ENCODE data around the gene UNC5A. TPM values are rescaled to one million over a fixed set of nuclear protein-coding genes. Genes with fewer than 3 reads are reported as not detected.
A peak's percentile ranks its signal among the peaks of the same experiment; 100 is the strongest.

Gene UNC5A
- total and polyA plus RNA-seq, 2 of the 8 experiments (the other 6 are each of a cell fraction or from before 2014, with no cell fraction given) = 4.0 to 7.6 TPM

DNA sequence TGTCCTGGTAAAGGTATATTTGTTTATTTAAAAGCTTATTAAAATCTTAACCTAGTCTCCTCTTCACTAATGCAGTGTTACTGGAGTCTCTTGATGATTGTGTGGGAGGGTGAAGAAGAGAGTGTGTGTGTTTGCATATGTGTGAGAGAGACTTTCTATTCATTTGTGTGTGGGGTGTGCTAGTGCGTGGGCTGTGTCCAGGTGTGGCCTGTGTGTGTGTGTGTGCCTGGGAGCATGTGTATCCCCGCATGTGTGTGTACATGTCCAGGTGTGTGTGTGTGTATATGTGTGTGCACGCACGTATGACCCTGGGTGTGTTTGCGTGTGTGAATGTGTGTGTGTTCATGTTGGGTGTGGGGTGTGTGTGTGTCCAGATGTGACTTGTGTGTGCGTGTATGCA lies 10.3 kb upstream of the UNC5A start:
- CTCF ChIA-PET (ENCODE audit: partially characterized antibody) = interaction anchor here (1.0 kb wide), 2 partner anchors 14 to 218 kb away, joined by 3 read pairs; no protein-coding TSS in a partner anchor

More for the DNA sequence above, 10.3 kb upstream of the UNC5A start:
- H4K5ac ChIP-seq (ENCODE audit: insufficient read length, low read depth, low read length) = no peak overlapping the region
- 0 out of 2 replicates have a peak overlapping the region, but pooled peaks have one; percentile 54 for H2AK5ac ChIP-seq (ENCODE audit: low read depth, low read length)
- no peak overlapping the region for H3K4me3 ChIP-seq (ENCODE audit: extremely low read depth in 1 of 4, insufficient read depth in 2 of 4, low read depth in 3 of 4, low read length in 4 of 4)
- POLR2A ChIA-PET (ENCODE audit: partially characterized antibody) = interaction anchor here (0.7 kb wide), 1 partner anchor 13 kb away, joined by 3 read pairs; no protein-coding TSS in a partner anchor
- no peaks in the 10 kb centered on the region for H3K9me3 ChIP-seq (ENCODE audit: insufficient read depth in 2 of 2, low read depth in 1 of 2, low read length in 1 of 2)
- no peak overlapping the region for H4K8ac ChIP-seq (ENCODE audit: extremely low read depth, insufficient read depth, low read length)
- no peak overlapping the region; the same call in 1 of the 2 replicates for H2BK15ac ChIP-seq (ENCODE audit: low read length)
- peaks cover 7% of the 10 kb centered on the region for H3K23me2 ChIP-seq (ENCODE audit: low read depth, low read length)
- H2BK5ac ChIP-seq (ENCODE audit: low read depth, low read length) = no peak overlapping the region; the same call in 1 of the 2 replicates
- 84% methylated on average over 6 of the region's 6 CpGs; no CpG with 5 or more reads in 1 of the 2 experiments for WGBS, 2 experiments (ENCODE audit: extremely low coverage in 1 of 2, insufficient coverage in 1 of 2, insufficient read length in 1 of 2, insufficient replicate concordance in 2 of 2, low coverage in 1 of 2, low lambda C conversion rate in 2 of 2, missing lambda C conversion rate in 1 of 2)
- no peak overlapping the region for H3K18ac ChIP-seq (ENCODE audit: extremely low read depth, low read length)
- peak overlapping the region; percentile 14; the same call in 1 of the 2 replicates for H2BK12ac ChIP-seq (ENCODE audit: low read depth, low read length)
- peak overlapping the region; percentile 22 for H2BK120ac ChIP-seq (replicated peaks; ENCODE audit: low read depth, low read length)
- H2BK20ac ChIP-seq (ENCODE audit: low read length) = no peak overlapping the region
- peaks cover 0 to 12% of the 10 kb centered on the region in 2 experiments for H4K20me1 ChIP-seq (replicated peaks in 1 of 2; ENCODE audit: control insufficient read depth in 1 of 2, insufficient read depth in 2 of 2, low read length in 2 of 2)
- peak overlapping the region; percentile 27 for H4K91ac ChIP-seq (replicated peaks; ENCODE audit: insufficient read length, low read length)
- no peak overlapping the region for H3K14ac ChIP-seq (ENCODE audit: insufficient read length)
- H3K23ac ChIP-seq (ENCODE audit: insufficient read length) = no peak overlapping the region
- no peaks in the 10 kb centered on the region for H3K79me2 ChIP-seq (ENCODE audit: control insufficient read depth in 1 of 2, insufficient read depth in 2 of 2, low read length in 2 of 2)
- no peaks in the 10 kb centered on the region for H3K36me3 ChIP-seq (ENCODE audit: control insufficient read depth in 2 of 4, insufficient read depth in 4 of 4, low read length in 3 of 4)
- no peak for FAIRE-seq
- no peak overlapping the region for H2AFZ ChIP-seq (ENCODE audit: low read length)
- H3K56ac ChIP-seq (replicated peaks; ENCODE audit: insufficient read length, low read depth, low read length) = peak overlapping the region; percentile 59
- peak overlapping the region; percentile 85 for H3K4ac ChIP-seq (replicated peaks; ENCODE audit: insufficient read length, low read depth, low read length)
- peaks cover 0 to 2% (median 0%) of the 10 kb centered on the region in 4 experiments; a peak in 2 of 7 replicates for H3K4me1 ChIP-seq (replicated peaks in 1 of 4; ENCODE audit: control insufficient read depth in 3 of 4, insufficient read depth in 4 of 4, low read length in 3 of 4)
- no peak overlapping the region for H3K9ac ChIP-seq (replicated peaks in 1 of 4; ENCODE audit: extremely low read depth in 1 of 4, low read depth in 3 of 4, low read length in 3 of 4)
- H3K79me1 ChIP-seq (ENCODE audit: low read depth, low read length) = peaks cover 3% of the 10 kb centered on the region; the same call in 1 of the 2 replicates
- no peak overlapping the region for H3K4me2 ChIP-seq (ENCODE audit: insufficient read depth in 1 of 2, low read depth in 2 of 2, low read length in 2 of 2)
- peaks cover 0 to 2% (median 0%) of the 10 kb centered on the region in 4 experiments; a peak in 2 of 7 replicates for H3K27me3 ChIP-seq (replicated peaks in 1 of 4; ENCODE audit: control insufficient read depth in 3 of 4, extremely low read depth in 1 of 4, insufficient read depth in 3 of 4, low read length in 3 of 4)
- no peak for DNase-seq (ENCODE audit: low read depth in 1 of 2, low spot score in 2 of 2)
- no peak overlapping the region for H3K27ac ChIP-seq (ENCODE audit: low read depth, low read length)

All from H1 (cell line).